HG03378 (cell line): ENCODE results near the gene ZPBP.

Experiments used
- ATAC-seq: cut with Tn5 transposase; IDR thresholded peaks from one replicate; pipeline ENCODE4 v1.9.1; 2021; ENCODE audit warnings: mild to moderate bottlenecking, moderate library complexity; ENCODE audit not compliant: unreplicated experiment

Gene ZPBP, protein sequence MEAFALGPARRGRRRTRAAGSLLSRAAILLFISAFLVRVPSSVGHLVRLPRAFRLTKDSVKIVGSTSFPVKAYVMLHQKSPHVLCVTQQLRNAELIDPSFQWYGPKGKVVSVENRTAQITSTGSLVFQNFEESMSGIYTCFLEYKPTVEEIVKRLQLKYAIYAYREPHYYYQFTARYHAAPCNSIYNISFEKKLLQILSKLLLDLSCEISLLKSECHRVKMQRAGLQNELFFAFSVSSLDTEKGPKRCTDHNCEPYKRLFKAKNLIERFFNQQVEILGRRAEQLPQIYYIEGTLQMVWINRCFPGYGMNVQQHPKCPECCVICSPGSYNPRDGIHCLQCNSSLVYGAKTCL

DNA sequence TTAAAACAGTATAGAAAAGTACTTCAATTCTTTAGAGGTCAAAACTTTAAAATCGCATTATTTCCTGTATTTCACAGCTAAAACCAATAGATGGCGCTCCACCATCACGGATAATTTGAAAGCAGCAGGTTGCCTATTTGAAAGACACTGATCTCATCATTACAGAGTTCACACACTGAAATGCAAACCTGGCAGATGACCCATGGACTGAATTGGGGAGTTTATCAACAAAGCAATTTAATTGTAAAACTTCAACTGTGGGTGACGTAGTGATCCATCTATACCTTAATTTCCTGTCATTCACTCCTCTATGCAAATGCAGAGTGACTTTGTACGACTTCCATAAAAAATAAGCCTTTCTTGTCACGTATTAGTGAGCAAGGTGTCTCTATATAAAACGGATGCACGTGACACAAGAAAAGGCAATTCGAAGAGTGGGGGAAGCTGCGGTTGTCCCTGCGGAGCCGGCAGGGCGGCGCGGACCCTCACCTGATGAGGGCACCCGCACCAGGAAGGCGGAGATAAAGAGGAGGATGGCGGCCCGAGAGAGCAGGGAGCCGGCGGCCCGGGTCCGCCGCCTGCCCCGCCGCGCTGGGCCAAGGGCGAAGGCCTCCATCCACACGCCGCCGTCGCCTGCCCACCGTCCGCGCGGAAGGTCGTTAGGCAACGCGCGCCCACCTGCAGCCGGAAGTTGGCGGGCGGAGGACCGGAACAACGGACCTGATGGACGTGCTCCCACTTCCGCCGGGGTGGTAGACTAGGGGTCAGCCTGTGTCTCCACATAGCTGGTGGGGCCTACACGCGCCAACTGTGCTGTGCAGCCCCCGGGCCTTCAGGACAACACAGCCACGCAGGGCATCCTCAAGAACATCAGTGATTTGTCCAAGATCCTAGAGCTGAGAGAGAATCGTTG, at the start of gene ZPBP:
TSS of gene ZPBP (minus strand) at position 668 of the 913 bp plus-strand sequence. CDS start at position 616, 52 bp downstream.
- peak; percentile 78 for ATAC-seq

DNA sequence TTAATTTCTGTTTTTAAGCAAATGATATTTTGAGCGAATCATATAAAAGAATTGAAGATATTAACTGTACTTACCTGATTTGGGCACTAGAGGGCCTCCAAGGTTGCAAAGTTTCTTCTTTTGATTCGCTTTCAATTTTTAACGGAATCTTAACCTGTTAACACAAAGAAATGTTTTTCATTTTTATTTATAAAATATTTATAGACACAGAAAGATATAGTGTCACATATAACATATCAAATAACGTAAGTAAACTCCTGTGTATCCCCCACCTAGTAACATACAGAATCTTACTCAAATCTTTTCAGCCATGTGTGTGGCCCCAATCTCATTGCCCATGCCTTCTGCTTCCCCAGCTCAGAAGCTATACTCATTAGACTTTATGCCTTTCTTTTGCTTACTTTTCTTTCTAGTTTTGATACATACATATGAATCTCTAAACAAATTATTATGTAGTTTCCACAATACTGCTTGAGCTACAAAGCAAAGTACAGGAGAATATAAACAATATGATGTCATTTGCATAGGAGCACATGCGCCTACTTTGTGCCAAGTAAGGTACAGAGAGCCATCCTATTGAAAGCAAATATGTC, 49.5 kb upstream of the ZPBP start:
- ATAC-seq: peak; percentile 38

GRCh38 chr7:50141854-50142253, 48.8 kb upstream of the ZPBP start:
- no peak for ATAC-seq

GRCh38 chr7:50141131-50141530, 48.1 kb upstream of the ZPBP start:
- ATAC-seq: no peak

- ATAC-seq: no peak
Observed at GRCh38 chr7:50140688-50141087, 47.6 kb upstream of the ZPBP start.

GRCh38 chr7:50138101-50138500, 45.1 kb upstream of the ZPBP start:
- ATAC-seq: no peak

- no peak for ATAC-seq
Observed at GRCh38 chr7:50125766-50126165, 32.7 kb upstream of the ZPBP start.

DNA sequence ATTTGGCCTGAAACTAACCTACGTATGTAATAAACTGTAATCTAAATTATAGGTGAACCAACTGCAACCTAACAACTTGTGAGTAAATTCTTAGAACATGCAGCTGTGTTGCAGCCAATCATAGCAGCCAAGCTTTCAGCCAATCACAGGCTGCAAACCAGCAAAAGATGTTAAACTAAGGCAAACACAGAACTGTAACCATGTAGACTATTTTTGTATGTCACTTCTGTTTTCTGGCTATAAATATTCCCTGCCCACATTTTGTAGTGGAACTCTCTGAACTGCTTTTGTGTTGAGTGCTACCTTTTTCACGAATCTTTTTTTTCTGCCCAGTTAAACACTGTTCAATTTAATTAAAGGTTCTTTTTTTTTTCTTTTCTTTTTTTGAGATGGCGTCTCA, 28.2 kb upstream of the ZPBP start:
- peak; percentile 89 for ATAC-seq

DNA sequence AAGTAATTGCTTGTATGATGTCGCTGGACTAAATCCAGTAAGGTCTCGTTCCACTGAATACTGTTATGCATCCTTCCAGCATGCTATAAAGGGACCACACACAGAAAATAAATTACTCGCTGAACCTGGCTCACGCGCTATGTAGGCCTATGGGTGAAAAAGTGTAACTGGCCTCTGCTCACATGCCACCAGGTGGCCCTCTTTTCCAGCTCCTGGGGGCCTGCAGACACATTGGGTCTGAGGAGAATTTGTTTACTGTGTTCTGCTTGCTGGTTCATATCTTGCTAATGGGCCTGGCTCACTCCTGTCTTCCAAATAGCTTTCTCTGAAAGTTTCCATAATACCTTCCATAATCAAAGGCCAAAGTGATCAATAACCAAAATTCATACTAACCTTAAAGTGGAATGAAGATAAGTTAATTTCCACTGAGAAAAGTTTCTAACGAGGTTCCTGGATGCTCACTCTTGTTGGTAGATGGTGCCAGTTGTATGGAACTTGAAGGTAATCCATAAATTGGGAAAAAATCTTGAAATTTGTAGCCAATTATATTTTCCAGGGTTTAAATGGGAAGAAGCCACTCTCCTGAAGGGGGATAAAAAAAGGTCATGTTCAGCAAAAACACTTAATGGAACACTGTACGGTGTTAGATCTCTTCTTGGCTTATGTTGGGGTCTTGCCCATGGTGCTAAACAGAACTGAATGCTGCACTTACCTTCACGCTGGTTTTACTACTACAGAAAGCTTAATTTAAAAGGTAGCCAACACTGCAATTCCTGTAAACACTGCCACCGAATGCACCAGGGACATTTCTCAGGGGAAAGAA, 27.0 kb upstream of the ZPBP start:
- ATAC-seq: peak; percentile 77

DNA sequence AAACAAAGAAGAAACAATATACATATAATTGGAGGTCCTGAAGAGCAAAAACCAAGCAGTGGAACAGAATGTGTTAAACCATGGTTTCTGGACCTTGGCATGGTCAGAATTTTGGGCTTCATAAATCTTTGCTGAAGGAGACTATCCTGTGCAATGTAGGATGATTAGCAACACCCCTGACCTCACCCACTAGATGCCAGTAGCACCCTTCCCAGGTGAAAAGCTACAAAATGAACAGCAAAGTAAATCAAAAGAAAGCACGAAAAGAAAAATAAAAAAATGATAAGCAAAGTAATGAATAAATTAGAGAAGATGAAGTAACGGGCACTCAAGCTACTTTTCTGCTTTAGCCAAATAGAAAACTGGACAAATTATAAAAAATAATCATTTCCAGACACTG, 19.2 kb upstream of the ZPBP start:
- no peak for ATAC-seq

GRCh38 chr7:50101873-50102272, 8.8 kb upstream of the ZPBP start:
- ATAC-seq: no peak

GRCh38 chr7:50095634-50096033, 2.6 kb upstream of the ZPBP start:
- no peak for ATAC-seq

- no peak for ATAC-seq
Observed at GRCh38 chr7:50088463-50089129, 4.5 kb downstream of the ZPBP start.

DNA sequence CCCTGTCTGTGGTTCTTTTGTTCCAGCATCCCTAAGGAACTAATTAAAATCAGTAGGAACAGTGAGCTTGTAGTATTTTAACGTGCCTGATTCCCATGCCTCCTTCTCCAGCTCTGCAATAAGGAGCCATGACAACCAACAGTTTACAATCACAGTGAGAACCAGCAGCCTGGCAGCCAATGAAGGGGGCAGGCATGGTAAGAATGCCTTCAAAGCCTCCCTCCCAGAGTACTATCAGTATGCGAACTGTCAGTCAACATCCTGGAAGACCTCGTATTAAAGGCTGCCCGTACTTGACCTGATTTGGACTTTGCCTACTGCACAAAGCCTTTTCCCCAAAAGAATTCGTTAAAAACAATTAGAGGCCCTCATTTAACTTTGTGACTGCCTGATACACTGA, 7.7 kb downstream of the ZPBP start:
- no peak for ATAC-seq

GRCh38 chr7:50073093-50073492, 20.0 kb downstream of the ZPBP start:
- no peak for ATAC-seq

DNA sequence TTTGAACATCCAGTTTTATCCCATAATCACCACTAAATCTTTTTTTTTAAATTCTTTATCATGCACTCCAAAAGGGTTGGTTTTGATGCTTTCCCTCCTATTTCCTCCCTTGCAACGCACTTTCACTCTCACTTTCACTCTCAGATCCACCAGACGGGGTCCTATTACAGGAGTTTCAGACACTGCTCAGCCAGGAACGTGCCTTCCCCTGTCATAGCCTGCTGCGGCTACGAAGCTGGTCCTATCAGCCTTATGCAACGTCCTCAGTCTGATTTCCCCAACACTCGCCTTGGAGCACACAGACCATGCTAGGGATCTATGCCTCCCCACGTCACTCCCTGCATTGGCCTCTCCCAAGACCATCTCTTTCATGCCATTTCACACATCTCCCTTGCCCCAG, 23.4 kb downstream of the ZPBP start:
- ATAC-seq: peak; percentile 82

- peak; percentile 70 for ATAC-seq
Observed at GRCh38 chr7:50068850-50069551, 24.0 kb downstream of the ZPBP start.

- ATAC-seq: peak; percentile 65
Observed at GRCh38 chr7:50068026-50068425, 25.0 kb downstream of the ZPBP start.

DNA sequence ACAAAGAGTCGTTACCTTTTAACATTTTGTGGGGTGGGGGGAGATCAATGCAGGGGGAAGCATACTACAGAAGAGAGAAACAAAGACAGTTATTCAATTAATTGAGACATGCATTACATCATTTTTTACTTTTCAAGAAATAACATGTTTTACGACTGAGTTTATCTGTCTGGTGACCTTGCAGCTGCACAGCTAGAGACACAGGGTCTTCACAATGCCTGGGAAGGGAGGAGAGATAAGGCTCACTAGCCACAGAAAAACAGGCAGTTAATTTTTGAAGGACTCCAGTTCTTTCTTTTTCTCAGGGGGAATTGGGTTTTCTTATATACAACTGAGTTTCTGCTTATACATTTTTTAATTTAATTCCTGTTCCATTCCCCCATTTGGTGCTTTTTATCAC, 30.1 kb downstream of the ZPBP start:
- no peak for ATAC-seq

- peak; percentile 47 for ATAC-seq
Observed at GRCh38 chr7:50056131-50056530, 36.9 kb downstream of the ZPBP start.
